Activated naive CD4-positive, alpha-beta T cell treated with anti-CD3 and anti-CD28 coated beads, Interleukin-2, amount 10 ng/mL, durations not matched to agents 7 days and 5 days (primary cell): ENCODE results near the gene GOLPH3L.
"Not testable (repeated sequence)": the region's sequence is repeated elsewhere in the genome, so short reads cannot be mapped to it uniquely, and the experiment has no call there.

Experiments used
- CTCF ChIA-PET: fragments of 350-600 bp; sonication (Branson Sonifier 250); formaldehyde crosslinking; loops from one replicate; lab custom pipeline; 2021; ENCODE audit warnings: antibody characterized with exemption; lab: Charles Lee
- DNase-seq: peaks from one replicate; pipeline ENCODE4 v3.0.0-alpha.2; 2020
- H3K27ac Mint-ChIP-seq: one replicate; pipeline ENCODE4 v1.8.0; 2021; ENCODE audit warnings: mild to moderate bottlenecking, moderate library complexity, mixed read lengths
- H3K27me3 Mint-ChIP-seq: one replicate; pipeline ENCODE4 v1.8.0; 2021; ENCODE audit warnings: mild to moderate bottlenecking, mixed read lengths
- H3K36me3 Mint-ChIP-seq: one replicate; pipeline ENCODE4 v1.8.0; 2021; ENCODE audit warnings: mixed read lengths
- H3K4me1 Mint-ChIP-seq: one replicate; pipeline ENCODE4 v1.8.0; 2021; ENCODE audit warnings: mixed read lengths
- H3K4me3 Mint-ChIP-seq: one replicate; pipeline ENCODE4 v1.8.0; 2021; ENCODE audit warnings: mild to moderate bottlenecking, moderate library complexity, mixed read lengths
- H3K9me3 Mint-ChIP-seq: one replicate; pipeline ENCODE4 v1.8.0; 2021; ENCODE audit warnings: mixed read lengths

Gene GOLPH3L

GRCh38 chr1:150688763-150689162 is 8.2 kb downstream of the GOLPH3L start:
- peaks cover 12% of the 10 kb centered on the region for H3K4me1 Mint-ChIP-seq
- H3K27me3 Mint-ChIP-seq: no peaks in the 10 kb centered on the region
- H3K36me3 Mint-ChIP-seq: peaks cover 24% of the 10 kb centered on the region
- H3K9me3 Mint-ChIP-seq: no peaks in the 10 kb centered on the region
- no peak for DNase-seq
- no peak overlapping the region for H3K4me3 Mint-ChIP-seq
- no peak overlapping the region for H3K27ac Mint-ChIP-seq
- CTCF ChIA-PET: no interaction called here

GRCh38 chr1:150686275-150686674 is 10.7 kb downstream of the GOLPH3L start:
- H3K36me3 Mint-ChIP-seq: peaks cover 20% of the 10 kb centered on the region
- CTCF ChIA-PET: interaction anchor here (1.1 kb wide), 1 partner anchor 11 kb away, joined by 3 read pairs; no protein-coding TSS in a partner anchor
- H3K9me3 Mint-ChIP-seq: no peaks in the 10 kb centered on the region
- H3K4me3 Mint-ChIP-seq: no peak overlapping the region
- no peak for DNase-seq
- no peaks in the 10 kb centered on the region for H3K27me3 Mint-ChIP-seq
- H3K4me1 Mint-ChIP-seq: peaks cover 13% of the 10 kb centered on the region
- no peak overlapping the region for H3K27ac Mint-ChIP-seq

- no peaks in the 10 kb centered on the region for H3K27me3 Mint-ChIP-seq
- peaks cover 16% of the 10 kb centered on the region for H3K36me3 Mint-ChIP-seq
- H3K4me3 Mint-ChIP-seq: no peak overlapping the region
- H3K9me3 Mint-ChIP-seq: no peaks in the 10 kb centered on the region
- CTCF ChIA-PET: no interaction called here
- H3K4me1 Mint-ChIP-seq: peaks cover 13% of the 10 kb centered on the region
- no peak for DNase-seq
- peak overlapping the region; percentile 74 for H3K27ac Mint-ChIP-seq
Measured at GRCh38 chr1:150683914-150684313, 13.0 kb downstream of the GOLPH3L start.

GRCh38 chr1:150678988-150679387 is 18.0 kb downstream of the GOLPH3L start:
- Mint-ChIP-seq H3K27ac (no peak overlapping the region), H3K4me3 (no peak overlapping the region), H3K27me3 (no peaks in the 10 kb centered on the region), H3K4me1 (peaks cover 16% of the 10 kb centered on the region), H3K36me3 (peaks cover 12% of the 10 kb centered on the region), H3K9me3 (no peaks in the 10 kb centered on the region)
- no peak for DNase-seq
- CTCF ChIA-PET: no interaction called here

GRCh38 chr1:150674881-150675280 is 22.1 kb downstream of the GOLPH3L start:
- CTCF ChIA-PET: interaction anchor here (0.6 kb wide), 1 partner anchor 488 kb away, joined by 4 read pairs; no protein-coding TSS in a partner anchor
- no peaks in the 10 kb centered on the region for H3K27me3 Mint-ChIP-seq
- H3K36me3 Mint-ChIP-seq: peaks cover 7% of the 10 kb centered on the region
- no peak overlapping the region for H3K27ac Mint-ChIP-seq
- H3K9me3 Mint-ChIP-seq: no peaks in the 10 kb centered on the region
- H3K4me3 Mint-ChIP-seq: no peak overlapping the region
- DNase-seq: no peak
- peaks cover 9% of the 10 kb centered on the region for H3K4me1 Mint-ChIP-seq

GRCh38 chr1:150663321-150663720 is 33.6 kb downstream of the GOLPH3L start:
- CTCF ChIA-PET: interaction anchor here (1.3 kb wide), 1 partner anchor 12 kb away, joined by 3 read pairs; no protein-coding TSS in a partner anchor
- Mint-ChIP-seq H3K4me1 (peaks cover 5% of the 10 kb centered on the region), H3K36me3 (peaks cover 19% of the 10 kb centered on the region), H3K4me3 (no peak overlapping the region), H3K27me3 (no peaks in the 10 kb centered on the region), H3K9me3 (no peaks in the 10 kb centered on the region), H3K27ac (no peak overlapping the region)
- no peak for DNase-seq

GRCh38 chr1:150662811-150663210 is 34.1 kb downstream of the GOLPH3L start:
- H3K36me3 Mint-ChIP-seq: peaks cover 19% of the 10 kb centered on the region
- DNase-seq: no peak
- no peaks in the 10 kb centered on the region for H3K27me3 Mint-ChIP-seq
- H3K4me1 Mint-ChIP-seq: peaks cover 5% of the 10 kb centered on the region
- H3K9me3 Mint-ChIP-seq: no peaks in the 10 kb centered on the region
- H3K27ac Mint-ChIP-seq: no peak overlapping the region
- CTCF ChIA-PET: interaction anchor here (1.3 kb wide), 1 partner anchor 12 kb away, joined by 3 read pairs; no protein-coding TSS in a partner anchor
- no peak overlapping the region for H3K4me3 Mint-ChIP-seq

- CTCF ChIA-PET: interaction anchor here (1.2 kb wide), 1 partner anchor 100 kb away, joined by 3 read pairs; no protein-coding TSS in a partner anchor
- Mint-ChIP-seq H3K4me1 (peaks cover 5% of the 10 kb centered on the region), H3K27me3 (no peaks in the 10 kb centered on the region), H3K4me3 (no peak overlapping the region), H3K27ac (no peak overlapping the region), H3K9me3 (no peaks in the 10 kb centered on the region), H3K36me3 (peaks cover 17% of the 10 kb centered on the region)
- no peak for DNase-seq
Measured at GRCh38 chr1:150661156-150661555, 35.8 kb downstream of the GOLPH3L start.

- Mint-ChIP-seq H3K27ac (no peak overlapping the region), H3K4me1 (peaks cover 4% of the 10 kb centered on the region), H3K36me3 (peaks cover 19% of the 10 kb centered on the region), H3K27me3 (no peaks in the 10 kb centered on the region), H3K4me3 (no peak overlapping the region), H3K9me3 (no peaks in the 10 kb centered on the region)
- CTCF ChIA-PET: interaction anchor here (1.2 kb wide), 1 partner anchor 100 kb away, joined by 3 read pairs; no protein-coding TSS in a partner anchor
- no peak for DNase-seq
Measured at GRCh38 chr1:150660584-150660983, 36.4 kb downstream of the GOLPH3L start.

GRCh38 chr1:150657064-150657463 is 39.9 kb downstream of the GOLPH3L start:
- DNase-seq, H3K9me3 Mint-ChIP-seq, H3K27me3 Mint-ChIP-seq, H3K27ac Mint-ChIP-seq, H3K4me3 Mint-ChIP-seq, H3K4me1 Mint-ChIP-seq: not testable (repeated sequence)
- CTCF ChIA-PET: interaction anchor here (1.0 to 1.4 kb wide), 3 partner anchors 16 to 324 kb away, joined by 3 to 4 read pairs (median 4); no protein-coding TSS in a partner anchor
- peaks cover 15% of the 10 kb centered on the region for H3K36me3 Mint-ChIP-seq

- H3K4me1 Mint-ChIP-seq, DNase-seq, H3K9me3 Mint-ChIP-seq, CTCF ChIA-PET, H3K27ac Mint-ChIP-seq, H3K27me3 Mint-ChIP-seq, H3K4me3 Mint-ChIP-seq: not testable (repeated sequence)
- peaks cover 12% of the 10 kb centered on the region for H3K36me3 Mint-ChIP-seq
Measured at GRCh38 chr1:150654635-150655034, 42.3 kb downstream of the GOLPH3L start.

GRCh38 chr1:150650193-150650592 is 46.8 kb downstream of the GOLPH3L start:
- no peaks in the 10 kb centered on the region for H3K4me1 Mint-ChIP-seq
- no peak overlapping the region for H3K4me3 Mint-ChIP-seq
- no peak for DNase-seq
- peaks cover 25% of the 10 kb centered on the region for H3K36me3 Mint-ChIP-seq
- H3K9me3 Mint-ChIP-seq: no peaks in the 10 kb centered on the region
- no peaks in the 10 kb centered on the region for H3K27me3 Mint-ChIP-seq
- CTCF ChIA-PET: interaction anchor here (0.7 to 1.4 kb wide), 2 partner anchors 13 to 353 kb away, joined by 3 read pairs; no protein-coding TSS in a partner anchor
- H3K27ac Mint-ChIP-seq: no peak overlapping the region

- Mint-ChIP-seq H3K27ac (peak overlapping the region; percentile 5), H3K4me3 (no peak overlapping the region), H3K27me3 (no peaks in the 10 kb centered on the region), H3K4me1 (no peaks in the 10 kb centered on the region), H3K36me3 (peaks cover 25% of the 10 kb centered on the region), H3K9me3 (no peaks in the 10 kb centered on the region)
- CTCF ChIA-PET: interaction anchor here (0.7 to 2.1 kb wide), 3 partner anchors 89 to 354 kb away, joined by 3 to 8 read pairs (median 3); no protein-coding TSS in a partner anchor
- no peak for DNase-seq
Measured at GRCh38 chr1:150649441-150650075, 47.4 kb downstream of the GOLPH3L start.

GRCh38 chr1:150642296-150642695 is 54.7 kb downstream of the GOLPH3L start:
- CTCF ChIA-PET: no interaction called here
- Mint-ChIP-seq H3K9me3 (no peaks in the 10 kb centered on the region), H3K27me3 (no peaks in the 10 kb centered on the region), H3K27ac (no peak overlapping the region), H3K36me3 (peaks cover 7% of the 10 kb centered on the region), H3K4me1 (no peaks in the 10 kb centered on the region), H3K4me3 (no peak overlapping the region)
- DNase-seq: no peak
